Activated CD8-positive, alpha-beta T cell treated with anti-CD3 and anti-CD28 coated beads, Interleukin-2, amount 10 ng/mL, durations not matched to agents 7 days and 5 days (primary cell): Measurements from ENCODE around the gene GGTA1. TPM values are rescaled to one million over a fixed set of nuclear protein-coding genes. Genes with fewer than 3 reads are reported as not detected.

ENCODE experiments used
- ATAC-seq: fragments of 150-1000 bp; cut with Tn5 transposase; one replicate; pipeline ENCODE4 v1.10.0; 2021; ENCODE audit warnings: moderate library complexity
- CTCF ChIA-PET: fragments of 350-600 bp; sonication (Branson Sonifier 250); formaldehyde crosslinking; loops from one replicate; lab custom pipeline; 2021; ENCODE audit warnings: antibody characterized with exemption; lab: Charles Lee
- POLR2A ChIA-PET: fragments of 350-600 bp; sonication (Branson Sonifier 250); formaldehyde crosslinking; loops from one replicate; lab custom pipeline; 2021; ENCODE audit warnings: antibody characterized with exemption; lab: Charles Lee
- DNase-seq: peaks from one replicate; pipeline ENCODE4 v3.0.0-alpha.2; 2020
- H3K27ac Mint-ChIP-seq: one replicate; pipeline ENCODE4 v1.8.0; 2021; ENCODE audit warnings: mild to moderate bottlenecking, mixed read lengths
- H3K27me3 Mint-ChIP-seq: one replicate; pipeline ENCODE4 v1.8.0; 2021; ENCODE audit warnings: low read depth, mixed read lengths
- H3K36me3 Mint-ChIP-seq: one replicate; pipeline ENCODE4 v1.8.0; 2021; ENCODE audit warnings: low read depth, mixed read lengths
- H3K4me1 Mint-ChIP-seq: one replicate; pipeline ENCODE4 v1.8.0; 2021; ENCODE audit warnings: low read depth, mixed read lengths
- H3K4me3 Mint-ChIP-seq: one replicate; pipeline ENCODE4 v1.8.0; 2021; ENCODE audit warnings: mild to moderate bottlenecking, mixed read lengths
- H3K9me3 Mint-ChIP-seq: one replicate; pipeline ENCODE4 v1.8.0; 2022; ENCODE audit warnings: mixed read lengths; ENCODE audit not compliant: insufficient read depth
- total RNA-seq, 2 experiments: library from RNA; stranded (reverse); gene quantifications; one replicate each; pipeline ENCODE4 v1.2.3, GENCODE V29; 2021

Gene GGTA1
- total RNA-seq, result not detected

DNA sequence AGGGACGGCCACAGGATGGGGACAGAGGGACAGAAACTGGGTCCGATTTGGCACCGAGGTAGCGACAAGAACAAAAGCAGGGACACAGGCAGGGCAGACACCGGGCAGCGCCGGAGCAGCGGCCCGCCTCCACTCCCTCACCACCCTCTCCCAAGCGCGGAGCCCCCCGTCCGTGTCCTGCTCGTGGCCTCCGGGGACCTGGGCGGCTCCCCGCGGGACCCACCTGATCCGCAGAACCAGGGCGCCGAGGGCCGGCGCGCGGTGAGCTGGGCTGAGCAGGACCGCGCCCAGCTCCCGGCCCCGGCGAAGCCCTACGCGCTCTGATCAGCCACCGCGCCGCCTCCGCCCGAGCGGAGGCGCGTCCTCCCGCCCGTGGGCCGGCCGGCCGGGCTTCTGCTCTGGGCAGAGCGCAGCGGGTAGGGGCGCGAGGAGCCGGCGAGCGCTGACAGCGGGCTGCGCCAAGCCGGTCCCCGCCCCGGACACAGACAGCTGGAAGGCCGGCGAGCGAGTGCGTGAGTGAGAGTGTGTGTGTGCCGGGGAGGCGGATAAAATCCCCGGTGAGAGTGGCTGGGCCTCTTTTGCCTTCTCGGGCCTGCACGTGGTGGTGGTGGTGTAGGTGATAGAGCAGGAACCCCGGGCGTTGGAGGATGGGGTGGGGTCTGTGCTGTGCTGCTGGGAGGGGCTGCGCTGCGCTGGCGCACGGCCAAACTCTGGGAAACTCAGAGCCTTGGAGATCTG, at the start of gene GGTA1:
Gene GGTA1, minus strand, starts transcription at position 418 of the 738 bp plus-strand sequence. CDS start 31,922 bp downstream, outside the sequence.
- POLR2A ChIA-PET, result no interaction called here
- peak; percentile 63 for ATAC-seq
- CTCF ChIA-PET, result interaction anchor here (0.9 kb wide), 1 partner anchor 180 kb away, joined by 4 read pairs; no protein-coding TSS in a partner anchor
- no peaks in the 10 kb centered on the region for H3K9me3 Mint-ChIP-seq
- H3K4me3 Mint-ChIP-seq, result peak within 1 kb of the TSS; percentile 47
- DNase-seq, result peak; percentile 25
- H3K27ac Mint-ChIP-seq, result no peak within 1 kb of the TSS
- H3K27me3 Mint-ChIP-seq, result peaks cover 57% of the 10 kb centered on the region
- peaks cover 24% of the 10 kb centered on the region for H3K4me1 Mint-ChIP-seq
- H3K36me3 Mint-ChIP-seq, result no peaks in the 10 kb centered on the region

- no peak overlapping the region for H3K4me3 Mint-ChIP-seq
- H3K4me1 Mint-ChIP-seq, result no peaks in the 10 kb centered on the region
- CTCF ChIA-PET, result no interaction called here
- H3K27me3 Mint-ChIP-seq, result peaks cover 18% of the 10 kb centered on the region
- no peak for DNase-seq
- POLR2A ChIA-PET, result no interaction called here
- no peak for ATAC-seq
- no peak overlapping the region for H3K27ac Mint-ChIP-seq
- no peaks in the 10 kb centered on the region for H3K36me3 Mint-ChIP-seq
- no peaks in the 10 kb centered on the region for H3K9me3 Mint-ChIP-seq
These were observed 49.0 kb upstream of the GGTA1 start for GRCh38 chr9:121548666-121549065.

GRCh38 chr9:121545875-121546423, 46.3 kb upstream of the GGTA1 start:
- POLR2A ChIA-PET, result no interaction called here
- Mint-ChIP-seq H3K9me3 (no peaks in the 10 kb centered on the region), H3K27ac (no peak overlapping the region), H3K4me1 (no peaks in the 10 kb centered on the region), H3K27me3 (peaks cover 19% of the 10 kb centered on the region), H3K4me3 (no peak overlapping the region), H3K36me3 (no peaks in the 10 kb centered on the region)
- ATAC-seq (peak; percentile 94), DNase-seq (peak; percentile 81)
- CTCF ChIA-PET, result interaction anchor here (0.7 to 2.2 kb wide), 28 partner anchors 10 to 575 kb away, joined by 3 to 28 read pairs (median 4); no protein-coding TSS in a partner anchor

DNA sequence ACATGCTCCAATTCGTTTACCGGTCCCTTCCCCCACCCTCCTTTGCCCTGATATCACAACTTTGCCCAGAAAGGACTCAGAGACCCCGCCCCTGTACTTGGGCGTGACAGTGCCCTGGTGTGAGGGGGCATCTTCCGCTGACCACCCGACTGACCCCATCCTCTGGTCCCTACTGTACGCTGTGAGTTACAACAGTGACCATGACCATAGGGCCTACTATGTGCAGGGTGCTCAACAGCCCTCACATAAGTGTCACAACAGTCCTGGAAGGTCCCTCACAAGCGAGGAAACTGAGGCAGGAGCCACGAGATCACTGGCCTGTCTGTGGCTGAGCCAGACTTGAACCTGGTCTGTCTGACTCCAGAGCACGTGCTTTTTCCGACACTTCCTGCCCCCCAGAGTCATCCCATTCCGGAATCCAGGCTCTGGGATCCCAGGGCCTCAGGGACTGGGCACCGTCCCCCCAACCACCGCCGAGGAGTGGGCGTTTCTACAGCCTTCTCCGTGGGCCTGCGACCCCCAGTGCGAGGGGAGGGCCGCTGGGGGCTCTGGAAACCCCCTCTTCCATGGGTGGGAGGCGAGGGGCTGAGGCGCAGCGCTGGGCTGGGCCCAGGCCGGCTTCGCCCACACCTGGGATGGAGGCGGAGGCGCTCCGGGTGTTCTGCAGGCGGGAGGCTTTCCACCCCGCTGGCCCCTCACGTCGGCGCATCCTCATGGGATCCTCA, 45.7 kb upstream of the GGTA1 start:
- no peaks in the 10 kb centered on the region for H3K36me3 Mint-ChIP-seq
- no peaks in the 10 kb centered on the region for H3K4me1 Mint-ChIP-seq
- ChIA-PET POLR2A (interaction anchor here (0.9 kb wide), 1 partner anchor 28 kb away, joined by 3 read pairs; no protein-coding TSS in a partner anchor), CTCF (interaction anchor here (0.7 to 2.2 kb wide), 25 partner anchors 11 to 575 kb away, joined by 3 to 28 read pairs (median 3); no protein-coding TSS in a partner anchor)
- DNase-seq (no peak), ATAC-seq (no peak)
- no peaks in the 10 kb centered on the region for H3K9me3 Mint-ChIP-seq
- no peak overlapping the region for H3K27ac Mint-ChIP-seq
- H3K27me3 Mint-ChIP-seq, result peaks cover 18% of the 10 kb centered on the region
- H3K4me3 Mint-ChIP-seq, result no peak overlapping the region

GRCh38 chr9:121542025-121542424, 42.4 kb upstream of the GGTA1 start:
- peaks cover 7% of the 10 kb centered on the region for H3K27me3 Mint-ChIP-seq
- no peak for ATAC-seq
- no peak overlapping the region for H3K4me3 Mint-ChIP-seq
- no peaks in the 10 kb centered on the region for H3K36me3 Mint-ChIP-seq
- H3K4me1 Mint-ChIP-seq, result no peaks in the 10 kb centered on the region
- H3K9me3 Mint-ChIP-seq, result no peaks in the 10 kb centered on the region
- ChIA-PET POLR2A (no interaction called here), CTCF (interaction anchor here (1.6 to 3.1 kb wide), 2 partner anchors 8 to 142 kb away, joined by 3 to 12 read pairs; no protein-coding TSS in a partner anchor)
- H3K27ac Mint-ChIP-seq, result no peak overlapping the region
- DNase-seq, result no peak

DNA sequence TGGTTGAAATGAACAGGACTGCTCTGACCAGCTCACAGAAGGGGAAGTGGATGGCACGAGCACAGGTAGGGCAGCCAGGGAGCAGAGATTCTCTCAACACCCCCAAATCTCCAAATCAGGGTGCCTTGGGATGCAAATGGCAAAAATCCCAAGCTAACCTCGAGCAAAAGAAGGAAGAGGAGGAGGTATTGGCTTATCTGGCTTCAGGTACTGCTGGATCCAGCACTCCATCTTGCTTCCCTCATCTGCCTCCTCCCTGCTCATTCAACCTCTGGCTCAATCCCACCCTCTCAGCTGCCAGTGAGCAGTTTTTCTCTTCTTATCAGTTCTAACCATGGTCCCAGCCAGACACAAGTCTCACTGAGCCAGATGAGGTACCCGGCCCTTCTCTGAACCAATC, 41.6 kb upstream of the GGTA1 start:
- H3K27ac Mint-ChIP-seq, result no peak overlapping the region
- peaks cover 5% of the 10 kb centered on the region for H3K27me3 Mint-ChIP-seq
- ATAC-seq, result no peak
- POLR2A ChIA-PET, result no interaction called here
- no peaks in the 10 kb centered on the region for H3K36me3 Mint-ChIP-seq
- no peak for DNase-seq
- H3K4me1 Mint-ChIP-seq, result no peaks in the 10 kb centered on the region
- H3K9me3 Mint-ChIP-seq, result no peaks in the 10 kb centered on the region
- no peak overlapping the region for H3K4me3 Mint-ChIP-seq
- CTCF ChIA-PET, result interaction anchor here (3.1 kb wide), 1 partner anchor 9 kb away, joined by 12 read pairs; no protein-coding TSS in a partner anchor

DNA sequence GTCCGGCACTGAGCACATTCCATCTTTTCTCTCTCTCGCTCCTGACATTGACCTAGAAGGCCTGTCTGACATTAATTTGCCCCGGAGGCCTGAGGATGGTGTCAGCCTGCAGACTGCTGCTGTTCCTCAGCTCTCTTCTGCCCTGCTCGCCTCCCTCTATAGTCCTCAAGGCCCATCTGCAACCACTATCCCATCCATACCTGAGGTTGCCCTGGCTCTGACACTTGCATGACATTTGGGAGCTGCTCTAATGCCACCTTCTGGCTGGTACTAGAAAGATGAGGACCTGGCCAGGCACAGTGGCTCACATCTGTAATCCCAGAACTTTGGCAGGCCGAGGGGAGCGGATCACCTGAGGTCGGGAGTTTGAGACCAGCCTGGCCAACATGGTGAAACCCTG, 38.6 kb upstream of the GGTA1 start:
- Mint-ChIP-seq H3K27me3 (peaks cover 5% of the 10 kb centered on the region), H3K27ac (no peak overlapping the region), H3K9me3 (no peaks in the 10 kb centered on the region), H3K4me1 (no peaks in the 10 kb centered on the region), H3K36me3 (no peaks in the 10 kb centered on the region), H3K4me3 (no peak overlapping the region)
- CTCF ChIA-PET, result no interaction called here
- DNase-seq (no peak), ATAC-seq (no peak)
- POLR2A ChIA-PET, result interaction anchor here (0.7 kb wide), 1 partner anchor 1453 kb away, joined by 4 read pairs; no protein-coding TSS in a partner anchor

- Mint-ChIP-seq H3K4me3 (no peak overlapping the region), H3K27me3 (peaks cover 7% of the 10 kb centered on the region), H3K9me3 (no peaks in the 10 kb centered on the region), H3K27ac (no peak overlapping the region), H3K4me1 (no peaks in the 10 kb centered on the region), H3K36me3 (no peaks in the 10 kb centered on the region)
- CTCF ChIA-PET, result interaction anchor here (1.5 kb wide), 1 partner anchor 561 kb away, joined by 4 read pairs; no protein-coding TSS in a partner anchor
- ATAC-seq (no peak), DNase-seq (no peak)
- POLR2A ChIA-PET, result no interaction called here
These were observed 37.6 kb upstream of the GGTA1 start for GRCh38 chr9:121537283-121537682.

GRCh38 chr9:121532881-121533280, 33.2 kb upstream of the GGTA1 start:
- H3K27me3 Mint-ChIP-seq, result peaks cover 4% of the 10 kb centered on the region
- POLR2A ChIA-PET, result no interaction called here
- no peaks in the 10 kb centered on the region for H3K36me3 Mint-ChIP-seq
- no peak overlapping the region for H3K27ac Mint-ChIP-seq
- H3K9me3 Mint-ChIP-seq, result no peaks in the 10 kb centered on the region
- CTCF ChIA-PET, result interaction anchor here (0.6 to 1.4 kb wide), 2 partner anchors 17 to 448 kb away, joined by 3 read pairs; no protein-coding TSS in a partner anchor
- no peaks in the 10 kb centered on the region for H3K4me1 Mint-ChIP-seq
- ATAC-seq (no peak), DNase-seq (no peak)
- H3K4me3 Mint-ChIP-seq, result no peak overlapping the region

GRCh38 chr9:121529237-121529987, 29.8 kb upstream of the GGTA1 start:
- POLR2A ChIA-PET, result no interaction called here
- H3K9me3 Mint-ChIP-seq, result no peaks in the 10 kb centered on the region
- no peak for ATAC-seq
- H3K4me3 Mint-ChIP-seq, result no peak overlapping the region
- H3K4me1 Mint-ChIP-seq, result no peaks in the 10 kb centered on the region
- CTCF ChIA-PET, result interaction anchor here (1.4 kb wide), 1 partner anchor 16 kb away, joined by 4 read pairs; no protein-coding TSS in a partner anchor
- H3K27me3 Mint-ChIP-seq, result peaks cover 7% of the 10 kb centered on the region
- H3K36me3 Mint-ChIP-seq, result no peaks in the 10 kb centered on the region
- no peak overlapping the region for H3K27ac Mint-ChIP-seq
- no peak for DNase-seq

- ChIA-PET CTCF (interaction anchor here (1.4 kb wide), 1 partner anchor 17 kb away, joined by 4 read pairs; no protein-coding TSS in a partner anchor), POLR2A (no interaction called here)
- Mint-ChIP-seq H3K27ac (no peak overlapping the region), H3K27me3 (peaks cover 7% of the 10 kb centered on the region), H3K9me3 (no peaks in the 10 kb centered on the region), H3K36me3 (no peaks in the 10 kb centered on the region), H3K4me1 (no peaks in the 10 kb centered on the region), H3K4me3 (no peak overlapping the region)
- ATAC-seq (no peak), DNase-seq (no peak)
These were observed 29.0 kb upstream of the GGTA1 start for GRCh38 chr9:121528642-121529041.
